ENCODE results near the gene OR5M3. TPM values are rescaled to one million over a fixed set of nuclear protein-coding genes. Genes with fewer than 3 reads are reported as not detected.

OR5M3 gene
- total and polyA plus RNA-seq, 2 of the 4 experiments (the other 2 are of a cell fraction) = not detected

DNA sequence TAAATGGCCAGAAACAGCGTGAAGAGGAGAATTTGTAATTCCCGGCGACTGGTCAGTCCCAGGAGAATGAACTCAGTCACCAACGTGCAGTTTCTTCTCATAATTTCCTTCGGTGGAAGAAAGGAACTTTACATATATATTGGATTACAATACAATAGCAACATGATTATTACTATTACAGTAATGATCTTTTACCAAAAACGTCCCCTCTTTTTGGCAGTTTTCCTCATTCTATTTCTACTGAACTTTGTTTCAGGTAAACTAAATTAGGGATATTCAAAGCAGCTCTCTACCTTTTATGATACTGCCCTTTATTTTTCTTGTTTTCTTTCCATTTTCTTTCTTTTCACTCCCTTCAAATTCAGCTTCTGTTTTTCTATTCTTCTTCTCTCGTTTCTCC, 18.1 kb upstream of the OR5M3 start, which contains the start of gene OR5M8:
Gene OR5M8, minus strand, starts transcription at position 101 of the 400 bp plus-strand sequence. Its CDS starts 0 bp downstream, at position 101.
- ChIA-PET POLR2A (ENCODE audit: unreplicated experiment) (no interaction called here), CTCF (no interaction called here)
- Histone ChIP-seq H3K9me3 (ENCODE audit: control insufficient read depth, insufficient read depth, low read length) (peaks cover 5% of the 10 kb centered on the region; the same call in 1 of the 2 replicates), H3K27ac (ENCODE audit: insufficient read depth, low read length) (no peak within 1 kb of the TSS), H3K36me3 (ENCODE audit: control insufficient read depth, insufficient read depth, low read length) (no peaks in the 10 kb centered on the region), H4K91ac (ENCODE audit: insufficient read depth, low read depth, low read length) (no peak within 1 kb of the TSS), H3K4me2 (ENCODE audit: low read depth, low read length) (no peak within 1 kb of the TSS), H3K9me1 (ENCODE audit: insufficient read depth, low read length) (no peaks in the 10 kb centered on the region), H2BK5ac (ENCODE audit: low read depth, low read length, poor library complexity, severe bottlenecking) (no peak within 1 kb of the TSS), H3K79me1 (ENCODE audit: low read depth in 1 of 2, low read length in 2 of 2) (no peaks in the 10 kb centered on the region), H2AFZ (replicated peaks; ENCODE audit: low read length, poor library complexity) (no peak within 1 kb of the TSS), H2BK20ac (ENCODE audit: low read depth, low read length) (no peak within 1 kb of the TSS), H3K56ac (ENCODE audit: extremely low read depth, insufficient read depth, low read length) (no peak within 1 kb of the TSS), H2BK120ac (ENCODE audit: low read depth, low read length) (no peak within 1 kb of the TSS), H2AK9ac (replicated peaks; ENCODE audit: low read depth, low read length, poor library complexity) (no peak within 1 kb of the TSS), H3K4ac (ENCODE audit: low read depth, low read length) (no peak within 1 kb of the TSS), H2AK5ac (ENCODE audit: low read depth, low read length) (no peak within 1 kb of the TSS), H3K9ac (ENCODE audit: low read depth, low read length) (no peak within 1 kb of the TSS), H4K8ac (ENCODE audit: low read depth in 2 of 2, low read length in 2 of 2) (no peak within 1 kb of the TSS), H4K5ac (ENCODE audit: low read depth, low read length) (no peak within 1 kb of the TSS), H3K4me3 (ENCODE audit: insufficient read depth, low read depth, low read length) (no peak within 1 kb of the TSS), H2BK15ac (ENCODE audit: low read depth, low read length) (no peak within 1 kb of the TSS), H3K27me3 (ENCODE audit: control insufficient read depth, insufficient read depth, low read length) (no peaks in the 10 kb centered on the region), H4K20me1 (ENCODE audit: insufficient read depth, low read length) (no peaks in the 10 kb centered on the region), H3K14ac (replicated peaks; ENCODE audit: low read depth, low read length) (no peak within 1 kb of the TSS), H3K18ac (ENCODE audit: low read depth, low read length) (no peak within 1 kb of the TSS), H3K23ac (ENCODE audit: low read depth, low read length) (no peak within 1 kb of the TSS), H3K4me1 (ENCODE audit: control insufficient read depth, insufficient read depth, low read length) (no peaks in the 10 kb centered on the region)
- ATAC-seq (ENCODE audit: low read depth) = no peak
- in situ Hi-C loops (cut with MboI; ENCODE audit: low sequenced_read_pairs) = no loop called here
- dilution Hi-C loops (cut with HindIII; ENCODE audit: low sequenced_read_pairs, unreplicated experiment) = no loop called here
- 40% methylated on average over 1 of the region's 7 CpGs; no CpG with 5 or more reads in 1 of the 2 experiments for WGBS, 2 experiments (ENCODE audit: extremely low coverage in 2 of 2, insufficient read length in 1 of 2)
- TF ChIP-seq, protein P1, sequence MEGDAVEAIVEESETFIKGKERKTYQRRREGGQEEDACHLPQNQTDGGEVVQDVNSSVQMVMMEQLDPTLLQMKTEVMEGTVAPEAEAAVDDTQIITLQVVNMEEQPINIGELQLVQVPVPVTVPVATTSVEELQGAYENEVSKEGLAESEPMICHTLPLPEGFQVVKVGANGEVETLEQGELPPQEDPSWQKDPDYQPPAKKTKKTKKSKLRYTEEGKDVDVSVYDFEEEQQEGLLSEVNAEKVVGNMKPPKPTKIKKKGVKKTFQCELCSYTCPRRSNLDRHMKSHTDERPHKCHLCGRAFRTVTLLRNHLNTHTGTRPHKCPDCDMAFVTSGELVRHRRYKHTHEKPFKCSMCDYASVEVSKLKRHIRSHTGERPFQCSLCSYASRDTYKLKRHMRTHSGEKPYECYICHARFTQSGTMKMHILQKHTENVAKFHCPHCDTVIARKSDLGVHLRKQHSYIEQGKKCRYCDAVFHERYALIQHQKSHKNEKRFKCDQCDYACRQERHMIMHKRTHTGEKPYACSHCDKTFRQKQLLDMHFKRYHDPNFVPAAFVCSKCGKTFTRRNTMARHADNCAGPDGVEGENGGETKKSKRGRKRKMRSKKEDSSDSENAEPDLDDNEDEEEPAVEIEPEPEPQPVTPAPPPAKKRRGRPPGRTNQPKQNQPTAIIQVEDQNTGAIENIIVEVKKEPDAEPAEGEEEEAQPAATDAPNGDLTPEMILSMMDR (conservative IDR thresholded peaks at IDR 0.05; ENCODE audit: low read depth, low read length) = no peak
- TF ChIP-seq, protein P2, sequence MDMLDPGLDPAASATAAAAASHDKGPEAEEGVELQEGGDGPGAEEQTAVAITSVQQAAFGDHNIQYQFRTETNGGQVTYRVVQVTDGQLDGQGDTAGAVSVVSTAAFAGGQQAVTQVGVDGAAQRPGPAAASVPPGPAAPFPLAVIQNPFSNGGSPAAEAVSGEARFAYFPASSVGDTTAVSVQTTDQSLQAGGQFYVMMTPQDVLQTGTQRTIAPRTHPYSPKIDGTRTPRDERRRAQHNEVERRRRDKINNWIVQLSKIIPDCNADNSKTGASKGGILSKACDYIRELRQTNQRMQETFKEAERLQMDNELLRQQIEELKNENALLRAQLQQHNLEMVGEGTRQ (IDR thresholded peaks at IDR 0.05; ENCODE audit: low read depth, low read length) = no peak
- TF ChIP-seq, protein P3, sequence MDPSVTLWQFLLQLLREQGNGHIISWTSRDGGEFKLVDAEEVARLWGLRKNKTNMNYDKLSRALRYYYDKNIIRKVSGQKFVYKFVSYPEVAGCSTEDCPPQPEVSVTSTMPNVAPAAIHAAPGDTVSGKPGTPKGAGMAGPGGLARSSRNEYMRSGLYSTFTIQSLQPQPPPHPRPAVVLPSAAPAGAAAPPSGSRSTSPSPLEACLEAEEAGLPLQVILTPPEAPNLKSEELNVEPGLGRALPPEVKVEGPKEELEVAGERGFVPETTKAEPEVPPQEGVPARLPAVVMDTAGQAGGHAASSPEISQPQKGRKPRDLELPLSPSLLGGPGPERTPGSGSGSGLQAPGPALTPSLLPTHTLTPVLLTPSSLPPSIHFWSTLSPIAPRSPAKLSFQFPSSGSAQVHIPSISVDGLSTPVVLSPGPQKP (IDR thresholded peaks at IDR 0.05; ENCODE audit: borderline replicate concordance, low read depth, low read length) = no peak
- no peak for TF ChIP-seq CHD1 (IDR thresholded peaks at IDR 0.05; ENCODE audit: low read depth, low read length)
- no peak for TF ChIP-seq POLR2A (IDR thresholded peaks at IDR 0.05; ENCODE audit: low read depth, low read length)
- no peak for TF ChIP-seq RAD21 (IDR thresholded peaks at IDR 0.05; ENCODE audit: low read length)
- TF ChIP-seq MAZ (IDR thresholded peaks at IDR 0.05; ENCODE audit: borderline replicate concordance, low read depth, low read length) = no peak
- no peak for TF ChIP-seq FOS (IDR thresholded peaks at IDR 0.05; ENCODE audit: low read depth, low read length)
- TF ChIP-seq SMC3 (IDR thresholded peaks at IDR 0.05; ENCODE audit: low read depth, low read length) = no peak
- TF ChIP-seq RFX5 (IDR thresholded peaks at IDR 0.05; ENCODE audit: low read depth, low read length) = no peak
- TF ChIP-seq NFE2L2 (IDR thresholded peaks at IDR 0.05; ENCODE audit: low read depth, low read length) = no peak
- TF ChIP-seq CEBPB (IDR thresholded peaks at IDR 0.05; ENCODE audit: low read depth, low read length) = no peak
- no peak for TF ChIP-seq BHLHE40 (IDR thresholded peaks at IDR 0.05; ENCODE audit: low read depth, low read length)
- no peak for TF ChIP-seq MXI1 (IDR thresholded peaks at IDR 0.05; ENCODE audit: borderline replicate concordance, low read depth, low read length)
- no peak for TF ChIP-seq MAFK (IDR thresholded peaks at IDR 0.05; ENCODE audit: low read depth, low read length)
- DNase-seq = no peak
- intact Hi-C loops (cut with micrococcal nuclease) = no loop called here
- BruUV-seq (replicated peaks) = no TSS peak

Data from IMR-90 (cell line).